Stimulated activated CD8-positive, alpha-beta memory T cell treated with anti-CD3 and anti-CD28 coated beads, Interleukin-2, amount 100 ng/mL, for 48 hours (primary cell): Measurements from ENCODE around the gene PCGF5.

Experiments
- DNase-seq, 2 donors: peaks; one replicate each; pipeline ENCODE4 v3.0.0-alpha.2; 2020; ENCODE audit warnings: low read depth in 2 of 2

Gene PCGF5

GRCh38 chr10:91328320-91328984, 108.0 kb downstream of the PCGF5 start:
- no peak for DNase-seq
